ENCODE measurements around the gene PWWP2A.

PWWP2A gene

DNA sequence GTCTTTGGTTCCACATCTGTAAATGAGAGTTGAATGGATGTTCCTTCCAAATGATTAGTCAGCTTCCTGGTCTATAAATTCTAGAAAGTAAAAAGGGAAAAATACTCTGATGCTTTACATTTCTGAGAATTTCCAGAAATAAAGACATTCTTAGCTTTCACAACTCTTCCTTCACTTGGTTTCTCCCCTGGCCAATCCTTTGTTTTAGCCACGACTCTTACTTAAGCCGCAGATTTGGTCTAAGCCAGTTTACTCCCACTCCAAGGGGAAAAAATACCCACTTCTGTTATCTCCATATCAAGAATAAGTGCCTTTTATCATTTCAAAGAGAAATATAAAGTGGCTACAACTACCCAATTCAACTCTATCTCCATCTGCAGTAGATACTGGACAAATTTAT is 29.7 kb downstream of the PWWP2A start:
- no peaks in the 10 kb centered on the region for H3K79me2 ChIP-seq (ENCODE audit: control insufficient read depth, insufficient read depth, low read length, poor library complexity)
- no peak overlapping the region for H4K91ac ChIP-seq (ENCODE audit: low read depth, low read length)
- H3K4me3 ChIP-seq (ENCODE audit: low read depth, low read length): no peak overlapping the region
- no peak overlapping the region for H2BK12ac ChIP-seq (ENCODE audit: low read length)
- peaks cover 0 to 3% of the 10 kb centered on the region in 2 experiments for H3K4me1 ChIP-seq (ENCODE audit: control insufficient read depth in 1 of 2, insufficient read depth in 2 of 2, low read length in 2 of 2)
- no peaks in the 10 kb centered on the region for H3K79me1 ChIP-seq (ENCODE audit: low read length)
- no peak overlapping the region for H3K23ac ChIP-seq (ENCODE audit: low read length)
- no peak overlapping the region for H2BK5ac ChIP-seq (ENCODE audit: low read depth, low read length, poor library complexity)
- H4K8ac ChIP-seq (ENCODE audit: low read depth, low read length): no peak overlapping the region
- H3K9me3 ChIP-seq (ENCODE audit: insufficient read depth, low read depth, low read length): no peaks in the 10 kb centered on the region
- DNase-seq: no peak
- no peak overlapping the region for H3K18ac ChIP-seq (ENCODE audit: low read length)
- no peaks in the 10 kb centered on the region for H3K27me3 ChIP-seq (ENCODE audit: insufficient read depth, low read length)
- H2AK5ac ChIP-seq (ENCODE audit: low read length): no peak overlapping the region
- no peak overlapping the region for H3K4me2 ChIP-seq (ENCODE audit: low read length)
- no peak overlapping the region for H4K12ac ChIP-seq (ENCODE audit: low read depth, low read length)
- no peak overlapping the region for H2BK120ac ChIP-seq (ENCODE audit: insufficient read depth, low read length, poor library complexity)
- H3K27ac ChIP-seq (ENCODE audit: low read depth, low read length): no peak overlapping the region
- no peak overlapping the region for H3K9ac ChIP-seq (ENCODE audit: low read length)
- no CpG with 5 or more reads among the region's 2 CpGs for WGBS (ENCODE audit: extremely low coverage, insufficient coverage, insufficient read length)
- no peak overlapping the region for H2AFZ ChIP-seq (ENCODE audit: insufficient read depth, low read length, poor library complexity)
- H3K36me3 ChIP-seq (ENCODE audit: control insufficient read depth in 1 of 2, insufficient read depth in 2 of 2, low read length in 2 of 2): peaks cover 7 to 12% of the 10 kb centered on the region in 2 experiments
- H3K4ac ChIP-seq (ENCODE audit: low read depth, low read length): no peak overlapping the region
- H3K14ac ChIP-seq (ENCODE audit: low read length): no peak overlapping the region

DNA sequence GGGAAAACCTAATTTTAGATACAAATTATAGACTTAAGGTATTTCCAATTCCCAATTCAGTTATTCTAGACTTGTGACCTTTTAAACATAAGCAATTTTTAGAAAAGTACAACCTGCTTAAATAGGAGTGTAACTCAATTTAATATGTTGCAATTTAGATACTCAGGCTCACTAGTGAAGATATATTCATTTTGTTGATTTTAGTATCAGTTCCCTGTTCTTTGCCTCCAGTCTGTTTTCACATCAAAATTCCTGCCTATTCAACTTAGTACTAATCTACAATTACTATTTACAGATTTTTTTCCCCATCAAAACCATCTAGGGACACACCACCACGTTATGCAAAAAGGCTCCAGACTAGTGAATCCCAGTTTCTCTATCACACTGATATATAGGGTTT is 30.4 kb downstream of the PWWP2A start:
- Histone ChIP-seq H3K9me3 (ENCODE audit: insufficient read depth, low read depth, low read length) (no peaks in the 10 kb centered on the region), H3K9ac (ENCODE audit: low read length) (no peak overlapping the region), H4K8ac (ENCODE audit: low read depth, low read length) (no peak overlapping the region), H3K79me2 (ENCODE audit: control insufficient read depth, insufficient read depth, low read length, poor library complexity) (no peaks in the 10 kb centered on the region), H2BK120ac (ENCODE audit: insufficient read depth, low read length, poor library complexity) (no peak overlapping the region), H2BK12ac (ENCODE audit: low read length) (no peak overlapping the region), H2BK5ac (ENCODE audit: low read depth, low read length, poor library complexity) (no peak overlapping the region), H2AK5ac (ENCODE audit: low read length) (no peak overlapping the region), H3K27me3 (ENCODE audit: insufficient read depth, low read length) (no peaks in the 10 kb centered on the region), H3K36me3 (ENCODE audit: control insufficient read depth in 1 of 2, insufficient read depth in 2 of 2, low read length in 2 of 2) (peaks cover 7 to 12% of the 10 kb centered on the region in 2 experiments), H4K91ac (ENCODE audit: low read depth, low read length) (no peak overlapping the region), H2AFZ (ENCODE audit: insufficient read depth, low read length, poor library complexity) (no peak overlapping the region), H3K14ac (ENCODE audit: low read length) (no peak overlapping the region), H3K4ac (ENCODE audit: low read depth, low read length) (no peak overlapping the region), H3K79me1 (ENCODE audit: low read length) (no peaks in the 10 kb centered on the region), H3K27ac (ENCODE audit: low read depth, low read length) (no peak overlapping the region), H3K4me2 (ENCODE audit: low read length) (no peak overlapping the region), H3K4me1 (ENCODE audit: control insufficient read depth in 1 of 2, insufficient read depth in 2 of 2, low read length in 2 of 2) (peaks cover 0 to 3% of the 10 kb centered on the region in 2 experiments), H4K12ac (ENCODE audit: low read depth, low read length) (no peak overlapping the region), H3K23ac (ENCODE audit: low read length) (no peak overlapping the region), H3K18ac (ENCODE audit: low read length) (no peak overlapping the region), H3K4me3 (ENCODE audit: low read depth, low read length) (no peak overlapping the region)
- no CpG with 5 or more reads among the region's 1 CpG for WGBS (ENCODE audit: extremely low coverage, insufficient coverage, insufficient read length)
- no peak for DNase-seq

DNA sequence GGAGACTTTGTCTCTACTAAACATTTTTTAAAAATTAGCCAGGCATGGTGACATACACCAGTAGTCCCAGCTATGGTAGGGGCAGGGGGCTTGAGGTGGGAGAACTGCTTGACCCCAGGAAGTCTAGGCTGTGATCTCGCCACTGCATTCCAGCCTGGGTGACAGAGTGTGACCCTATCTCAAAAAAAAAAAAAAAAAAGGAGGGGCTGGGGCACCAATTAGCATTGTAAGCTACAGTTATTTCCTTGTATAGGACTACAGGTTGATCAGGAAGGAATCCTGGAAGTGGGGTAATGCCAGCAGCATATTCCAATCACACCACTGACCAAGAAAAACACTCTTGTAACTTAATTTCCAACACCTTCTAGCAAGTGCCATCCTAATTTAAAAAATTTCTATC is 32.1 kb downstream of the PWWP2A start:
- H3K9me3 ChIP-seq (ENCODE audit: insufficient read depth, low read depth, low read length): no peaks in the 10 kb centered on the region
- no peak overlapping the region for H4K12ac ChIP-seq (ENCODE audit: low read depth, low read length)
- no peak overlapping the region for H2AFZ ChIP-seq (ENCODE audit: insufficient read depth, low read length, poor library complexity)
- H4K8ac ChIP-seq (ENCODE audit: low read depth, low read length): no peak overlapping the region
- no peak overlapping the region for H4K91ac ChIP-seq (ENCODE audit: low read depth, low read length)
- H3K18ac ChIP-seq (ENCODE audit: low read length): no peak overlapping the region
- H3K23ac ChIP-seq (ENCODE audit: low read length): no peak overlapping the region
- no peak overlapping the region for H2BK120ac ChIP-seq (ENCODE audit: insufficient read depth, low read length, poor library complexity)
- no CpG with 5 or more reads among the region's 1 CpG for WGBS (ENCODE audit: extremely low coverage, insufficient coverage, insufficient read length)
- no peak overlapping the region for H3K4me2 ChIP-seq (ENCODE audit: low read length)
- H3K27me3 ChIP-seq (ENCODE audit: insufficient read depth, low read length): no peaks in the 10 kb centered on the region
- H2BK5ac ChIP-seq (ENCODE audit: low read depth, low read length, poor library complexity): no peak overlapping the region
- H3K79me1 ChIP-seq (ENCODE audit: low read length): no peaks in the 10 kb centered on the region
- H3K4me1 ChIP-seq (ENCODE audit: control insufficient read depth in 1 of 2, insufficient read depth in 2 of 2, low read length in 2 of 2): peaks cover 2 to 3% of the 10 kb centered on the region in 2 experiments
- H3K14ac ChIP-seq (ENCODE audit: low read length): no peak overlapping the region
- no peak overlapping the region for H3K4ac ChIP-seq (ENCODE audit: low read depth, low read length)
- DNase-seq: no peak
- no peak overlapping the region for H2AK5ac ChIP-seq (ENCODE audit: low read length)
- peaks cover 0 to under 1% of the 10 kb centered on the region in 2 experiments for H3K36me3 ChIP-seq (ENCODE audit: control insufficient read depth in 1 of 2, insufficient read depth in 2 of 2, low read length in 2 of 2)
- H2BK12ac ChIP-seq (ENCODE audit: low read length): no peak overlapping the region
- no peak overlapping the region for H3K4me3 ChIP-seq (ENCODE audit: low read depth, low read length)
- no peaks in the 10 kb centered on the region for H3K79me2 ChIP-seq (ENCODE audit: control insufficient read depth, insufficient read depth, low read length, poor library complexity)
- no peak overlapping the region for H3K27ac ChIP-seq (ENCODE audit: low read depth, low read length)
- no peak overlapping the region for H3K9ac ChIP-seq (ENCODE audit: low read length)

DNA sequence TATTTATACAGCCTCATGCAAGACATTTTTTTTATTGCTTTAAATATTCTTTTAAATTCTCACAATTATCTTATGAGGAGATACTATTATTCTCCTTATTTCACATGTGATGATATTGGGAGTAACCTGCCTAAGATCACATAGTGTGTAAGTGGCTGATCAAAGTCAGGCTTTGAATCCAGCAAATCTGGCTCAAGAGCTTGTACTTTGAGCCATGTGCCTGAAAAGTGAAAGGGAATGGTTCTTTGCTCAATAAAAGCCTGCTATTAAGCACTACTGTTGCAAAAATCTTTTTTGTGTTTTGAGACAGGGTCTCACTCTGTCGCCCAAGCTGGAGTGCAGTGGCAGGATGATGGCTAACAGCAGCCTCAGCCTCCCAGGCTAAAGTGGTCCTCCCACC is 35.1 kb downstream of the PWWP2A start:
- no peak overlapping the region for H3K9ac ChIP-seq (ENCODE audit: low read length)
- H3K36me3 ChIP-seq (ENCODE audit: control insufficient read depth in 1 of 2, insufficient read depth in 2 of 2, low read length in 2 of 2): no peaks in the 10 kb centered on the region
- no peak overlapping the region for H3K14ac ChIP-seq (ENCODE audit: low read length)
- H3K23ac ChIP-seq (ENCODE audit: low read length): no peak overlapping the region
- no peak overlapping the region for H4K8ac ChIP-seq (ENCODE audit: low read depth, low read length)
- no peak overlapping the region for H2BK12ac ChIP-seq (ENCODE audit: low read length)
- peaks cover 2 to 3% of the 10 kb centered on the region in 2 experiments for H3K4me1 ChIP-seq (ENCODE audit: control insufficient read depth in 1 of 2, insufficient read depth in 2 of 2, low read length in 2 of 2)
- DNase-seq: no peak
- H3K27ac ChIP-seq (ENCODE audit: low read depth, low read length): no peak overlapping the region
- H4K12ac ChIP-seq (ENCODE audit: low read depth, low read length): no peak overlapping the region
- no peak overlapping the region for H3K4me3 ChIP-seq (ENCODE audit: low read depth, low read length)
- H2BK120ac ChIP-seq (ENCODE audit: insufficient read depth, low read length, poor library complexity): no peak overlapping the region
- no peak overlapping the region for H3K18ac ChIP-seq (ENCODE audit: low read length)
- no peak overlapping the region for H3K4me2 ChIP-seq (ENCODE audit: low read length)
- H3K4ac ChIP-seq (ENCODE audit: low read depth, low read length): no peak overlapping the region
- no peak overlapping the region for H4K91ac ChIP-seq (ENCODE audit: low read depth, low read length)
- H2AFZ ChIP-seq (ENCODE audit: insufficient read depth, low read length, poor library complexity): no peak overlapping the region
- H3K79me2 ChIP-seq (ENCODE audit: control insufficient read depth, insufficient read depth, low read length, poor library complexity): no peaks in the 10 kb centered on the region
- H3K9me3 ChIP-seq (ENCODE audit: insufficient read depth, low read depth, low read length): no peaks in the 10 kb centered on the region
- WGBS (ENCODE audit: extremely low coverage, insufficient coverage, insufficient read length): no CpG with 5 or more reads among the region's 1 CpG
- no peaks in the 10 kb centered on the region for H3K79me1 ChIP-seq (ENCODE audit: low read length)
- H2BK5ac ChIP-seq (ENCODE audit: low read depth, low read length, poor library complexity): no peak overlapping the region
- no peaks in the 10 kb centered on the region for H3K27me3 ChIP-seq (ENCODE audit: insufficient read depth, low read length)
- no peak overlapping the region for H2AK5ac ChIP-seq (ENCODE audit: low read length)

Measured in trophoblast cell (in vitro differentiated cells and primary cell).